Right lobe of liver (tissue), 4 donors: ENCODE data around the gene EPYC.

Experiments
- CTCF ChIP-seq, 4 donors: fragments of 200-600 bp in 3 of 4; fragments of 450-650 bp in 1 of 4; IDR thresholded peaks; one replicate each; pipeline versions ENCODE4 v1.5.1 to v1.8.0; 2016 to 2022; ENCODE audit warnings: antibody characterized with exemption in 4 of 4, mild to moderate bottlenecking in 2 of 4
- POLR2A ChIP-seq: fragments of 450-650 bp; IDR thresholded peaks from one replicate; pipeline ENCODE4 v1.6.1; 2017; ENCODE audit warnings: antibody characterized with exemption, mild to moderate bottlenecking
- donor health status: DM: no; HTN: no; CAD: no.
- donor health status: DM: no; HTN: no; CAD: no.
- donor health status: DM: no; HTN: yes; CAD: no.

DNA sequence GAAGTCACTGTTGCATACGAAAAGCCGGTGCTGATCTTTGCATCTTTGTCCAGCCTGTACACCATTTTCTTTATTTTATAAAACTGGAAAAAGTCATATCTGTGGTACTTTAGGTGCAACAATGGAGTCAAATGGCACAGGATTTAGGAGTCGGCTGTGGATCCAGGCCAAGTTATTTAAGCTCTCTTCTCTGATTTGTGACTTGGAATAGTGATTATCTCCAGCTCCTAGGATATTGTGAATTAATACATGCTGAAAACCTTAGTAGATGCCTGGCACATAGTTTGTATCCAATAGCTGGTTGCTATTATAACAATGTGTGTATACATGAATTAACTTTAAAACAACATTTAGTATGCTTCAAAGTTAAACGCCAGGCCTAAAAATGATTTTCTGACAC lies 43.6 kb downstream of the EPYC start:
- no peak for TF ChIP-seq CTCF (IDR thresholded peaks at IDR 0.05)
- TF ChIP-seq POLR2A: no peak
